ENCODE measurements around the gene LOXHD1.

The LOXHD1 gene

DNA sequence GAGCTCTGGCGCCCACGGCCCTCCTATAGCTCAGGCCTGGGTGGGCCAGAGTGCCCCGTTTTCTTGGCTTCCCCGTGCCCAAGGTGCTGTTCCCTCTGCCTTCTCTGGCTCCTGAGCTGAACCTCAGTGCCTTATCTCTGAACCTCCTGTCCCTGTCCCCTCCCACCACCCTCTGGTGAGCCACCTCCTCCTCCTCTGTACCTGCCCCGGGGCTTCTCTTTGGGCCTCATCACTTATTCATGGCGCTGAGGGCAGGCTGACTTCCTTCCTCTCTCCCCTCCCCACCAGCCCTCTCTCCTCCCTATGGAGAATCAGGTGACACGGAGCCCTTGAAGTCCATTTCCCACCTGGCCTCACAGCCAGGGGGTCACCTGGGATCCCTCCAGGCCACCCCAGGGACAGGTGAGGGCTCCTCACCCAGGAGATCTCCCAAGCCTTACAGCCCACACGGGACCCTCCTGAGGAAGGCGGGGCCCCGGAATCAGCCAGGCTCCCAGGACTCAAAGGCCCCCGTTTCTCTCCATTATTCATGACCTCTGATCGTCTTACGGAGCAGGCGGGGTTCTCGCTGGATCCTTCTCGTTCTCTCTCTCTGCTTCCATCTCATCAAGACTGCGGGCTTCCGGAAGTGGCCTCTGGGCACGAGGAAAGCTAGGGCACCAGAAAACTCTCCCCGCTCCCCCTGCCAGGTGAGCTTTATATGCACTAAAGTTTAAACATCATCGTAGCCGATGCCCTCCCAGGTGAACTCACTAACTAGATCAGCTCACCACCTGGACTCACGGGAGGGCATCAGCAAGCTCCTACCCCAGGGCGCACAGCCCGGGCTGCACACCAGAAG lies at the start of gene LOXHD1:
LOXHD1 (minus strand) TSS at position 106 of the 841 bp plus-strand sequence. CDS start 187 bp downstream, outside the sequence.
- no peak for DNase-seq (ENCODE audit: low read depth in 2 of 2)

DNA sequence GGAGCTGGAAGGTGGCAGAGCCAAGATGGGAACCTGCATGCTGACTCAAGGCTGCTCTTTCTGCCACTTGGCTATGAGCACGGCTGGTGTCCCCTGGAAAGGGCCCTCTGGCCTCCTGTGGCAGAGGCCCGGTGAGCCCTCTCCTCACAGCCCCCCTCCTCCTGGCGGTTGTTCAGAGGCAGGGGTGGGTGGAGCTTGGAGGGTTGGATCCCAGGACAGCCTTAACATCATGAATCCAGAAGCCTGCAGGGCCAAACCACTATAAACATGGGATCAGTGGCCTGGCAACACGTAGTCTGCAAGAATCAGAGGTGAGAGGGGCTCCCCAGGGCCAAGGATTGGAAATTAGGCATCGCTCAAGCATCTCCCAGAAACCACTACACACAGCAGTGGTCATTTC lies 48.5 kb upstream of the LOXHD1 start:
- DNase-seq (ENCODE audit: low read depth in 2 of 2), result no peak

DNA sequence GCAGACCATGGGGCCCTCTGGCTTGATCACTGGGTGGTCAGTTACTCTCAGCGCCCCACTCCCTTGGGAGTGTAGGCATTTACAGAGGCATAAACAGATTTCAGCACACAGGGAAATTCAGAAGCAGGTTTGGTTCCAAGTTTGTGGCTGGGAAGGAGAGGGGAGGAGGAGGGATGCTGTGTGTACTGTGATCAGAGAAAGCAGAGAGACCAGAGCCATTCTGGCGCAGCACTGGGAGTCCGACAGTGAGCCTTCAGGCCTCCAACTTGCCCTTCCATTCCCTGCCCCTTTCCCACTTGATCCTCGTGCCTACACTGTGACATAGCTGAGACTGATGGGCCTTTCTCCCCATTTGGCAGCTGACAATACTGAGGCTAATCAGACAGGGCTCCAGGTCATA lies 47.8 kb upstream of the LOXHD1 start:
- DNase-seq (ENCODE audit: low read depth in 2 of 2), result no peak

GRCh38 chr18:46704189-46704588 lies 47.2 kb upstream of the LOXHD1 start:
- DNase-seq (ENCODE audit: low read depth in 2 of 2), result no peak

DNA sequence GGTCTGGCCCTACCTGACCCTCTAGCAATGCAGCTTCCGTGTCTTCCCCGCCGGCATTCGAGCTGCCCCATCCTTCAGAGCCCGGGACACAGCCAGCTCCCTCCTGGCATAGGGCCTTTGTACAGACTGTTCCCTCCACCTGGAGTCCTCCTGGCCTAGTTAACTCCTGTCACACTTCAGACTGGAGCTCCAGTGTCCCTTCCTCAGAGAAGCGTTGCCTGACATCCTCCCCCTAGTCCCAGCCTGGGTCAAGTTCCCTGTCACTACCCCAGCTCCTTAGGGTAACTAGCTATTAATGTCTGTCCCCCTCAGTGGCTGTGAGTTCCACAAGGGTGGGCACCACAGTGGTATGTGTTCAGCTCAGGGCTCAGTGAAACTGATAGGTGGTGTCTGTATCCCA lies 45.5 kb upstream of the LOXHD1 start:
- DNase-seq (ENCODE audit: low read depth in 2 of 2), result no peak

GRCh38 chr18:46700066-46700824 lies 43.2 kb upstream of the LOXHD1 start:
- no peak for DNase-seq (ENCODE audit: low read depth in 2 of 2)

DNA sequence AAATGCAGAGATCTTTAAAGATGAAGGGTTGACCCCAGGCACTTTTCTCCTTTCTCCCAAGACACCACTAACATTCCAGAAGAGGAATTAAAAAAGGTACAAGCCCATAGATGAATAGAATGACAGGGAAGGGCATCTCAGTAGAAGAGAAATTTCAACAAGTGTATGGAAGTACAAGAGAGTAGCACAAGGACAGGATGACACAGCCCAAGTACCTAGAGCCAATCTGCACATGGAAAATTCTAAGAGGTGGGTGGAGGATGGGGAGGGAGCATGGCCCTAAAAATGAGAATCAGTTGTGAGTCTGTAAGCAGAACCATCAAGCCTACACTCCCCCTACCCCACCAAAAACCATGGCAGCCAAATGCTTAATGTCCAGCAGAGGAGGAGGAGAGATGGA lies 39.7 kb upstream of the LOXHD1 start:
- DNase-seq (ENCODE audit: low read depth in 2 of 2), result no peak

GRCh38 chr18:46696268-46696667 lies 39.2 kb upstream of the LOXHD1 start:
- DNase-seq (ENCODE audit: low read depth in 2 of 2), result no peak

DNA sequence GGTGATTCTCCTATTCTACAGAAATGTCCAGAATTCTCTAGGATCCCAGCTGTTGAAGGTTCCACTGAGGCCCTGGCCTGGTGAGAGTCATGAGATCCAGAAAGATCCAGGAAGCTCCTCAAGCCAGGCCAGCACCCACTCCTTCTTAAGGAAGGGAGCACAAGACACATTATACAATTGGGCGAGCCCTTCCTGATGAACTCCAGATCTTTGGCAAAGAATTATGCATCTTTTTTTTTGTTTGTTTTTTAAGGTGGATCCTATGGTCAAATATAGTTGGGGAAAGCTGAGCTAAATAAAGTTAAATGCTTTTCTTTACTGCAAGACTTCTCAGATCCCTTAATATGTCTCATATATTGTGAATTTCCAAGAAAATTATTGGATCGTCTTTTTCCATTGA lies 37.0 kb upstream of the LOXHD1 start:
- no peak for DNase-seq (ENCODE audit: low read depth in 2 of 2)

- DNase-seq (ENCODE audit: low read depth in 2 of 2), result no peak
Measured at GRCh38 chr18:46688853-46689525, 32.0 kb upstream of the LOXHD1 start.

GRCh38 chr18:46686186-46686585 lies 29.2 kb upstream of the LOXHD1 start:
- no peak for DNase-seq (ENCODE audit: low read depth in 2 of 2)

DNA sequence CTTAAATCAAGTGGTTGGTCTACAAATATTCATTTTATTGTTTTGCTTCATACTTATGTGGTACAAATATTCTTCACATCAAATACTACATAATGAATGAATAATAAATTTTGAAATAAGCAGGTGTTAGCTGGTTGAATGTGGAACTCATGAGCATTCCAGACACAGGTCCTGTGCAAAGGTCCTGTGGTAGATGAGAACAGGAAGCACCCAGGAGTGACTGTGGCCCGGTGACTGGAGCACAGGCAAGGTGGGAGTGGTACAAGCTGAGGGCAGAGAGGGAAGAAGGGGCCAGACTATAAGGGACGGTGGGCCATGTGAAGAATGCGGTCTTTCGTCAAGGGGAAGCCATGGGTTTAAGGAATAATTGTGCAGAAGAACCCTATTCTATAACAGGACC lies 26.2 kb upstream of the LOXHD1 start:
- DNase-seq (ENCODE audit: low read depth in 2 of 2), result no peak

- DNase-seq (ENCODE audit: low read depth in 2 of 2), result no peak
Measured at GRCh38 chr18:46680784-46681695, 24.0 kb upstream of the LOXHD1 start.

- no peak for DNase-seq (ENCODE audit: low read depth in 2 of 2)
Measured at GRCh38 chr18:46679846-46680598, 23.0 kb upstream of the LOXHD1 start.

GRCh38 chr18:46678785-46679399 lies 21.9 kb upstream of the LOXHD1 start:
- DNase-seq (ENCODE audit: low read depth in 2 of 2), result no peak

DNA sequence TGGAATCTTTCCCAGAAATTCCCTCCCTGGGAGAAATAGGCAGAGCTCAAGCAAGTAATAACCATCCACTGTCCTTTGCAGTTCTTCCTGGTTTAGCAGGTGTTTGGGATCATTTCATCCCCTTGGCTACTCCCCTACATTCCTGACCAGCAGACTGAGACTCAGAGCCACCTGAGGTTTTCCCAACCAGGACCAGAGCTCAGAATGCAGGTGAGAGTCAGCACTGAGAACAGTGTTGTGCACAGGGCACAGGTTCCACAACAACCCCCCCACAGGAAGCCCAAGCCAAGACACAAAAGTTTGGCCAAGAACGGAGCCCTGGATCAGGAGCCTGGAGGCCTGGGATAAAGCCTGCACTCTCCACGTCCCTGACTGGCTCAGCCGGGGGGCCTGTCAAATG lies 21.0 kb upstream of the LOXHD1 start:
- no peak for DNase-seq (ENCODE audit: low read depth in 2 of 2)

DNA sequence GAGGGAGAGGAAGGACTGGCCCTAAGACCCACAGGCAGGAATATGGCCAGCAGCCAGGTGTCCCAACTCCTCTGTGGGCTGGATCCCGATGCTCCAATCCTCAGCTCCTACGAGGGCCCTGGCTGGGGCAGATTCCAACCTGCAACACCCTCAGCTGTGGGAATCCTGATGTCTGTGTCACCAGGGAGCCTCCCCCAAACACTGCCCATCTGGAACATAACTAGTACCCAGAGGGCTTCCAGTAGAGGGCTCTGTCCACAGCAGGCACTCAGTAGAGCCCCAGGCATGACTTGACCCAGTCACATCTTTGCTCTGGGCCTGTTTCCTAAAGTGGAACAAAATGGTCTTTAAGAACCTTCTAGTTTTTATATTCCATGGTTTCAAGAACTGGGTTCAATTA lies 20.6 kb upstream of the LOXHD1 start:
- no peak for DNase-seq (ENCODE audit: low read depth in 2 of 2)

GRCh38 chr18:46676182-46676835 lies 19.3 kb upstream of the LOXHD1 start:
- no peak for DNase-seq (ENCODE audit: low read depth in 2 of 2)

GRCh38 chr18:46675112-46675511 lies 18.1 kb upstream of the LOXHD1 start:
- no peak for DNase-seq (ENCODE audit: low read depth in 2 of 2)
